HG02981 (cell line): ENCODE results near the gene TRMT1.

Source experiments
- ATAC-seq: cut with Tn5 transposase; IDR thresholded peaks from one replicate; pipeline ENCODE4 v1.9.1; 2021; ENCODE audit warnings: mild to moderate bottlenecking, moderate library complexity; ENCODE audit not compliant: unreplicated experiment

TRMT1 gene

GRCh38 chr19:13127811-13128575, 11.5 kb upstream of the TRMT1 start:
- ATAC-seq: no peak

GRCh38 chr19:13127051-13127450, 10.5 kb upstream of the TRMT1 start:
- ATAC-seq: no peak

- no peak for ATAC-seq
Measured at GRCh38 chr19:13122980-13123957, 6.7 kb upstream of the TRMT1 start.

DNA sequence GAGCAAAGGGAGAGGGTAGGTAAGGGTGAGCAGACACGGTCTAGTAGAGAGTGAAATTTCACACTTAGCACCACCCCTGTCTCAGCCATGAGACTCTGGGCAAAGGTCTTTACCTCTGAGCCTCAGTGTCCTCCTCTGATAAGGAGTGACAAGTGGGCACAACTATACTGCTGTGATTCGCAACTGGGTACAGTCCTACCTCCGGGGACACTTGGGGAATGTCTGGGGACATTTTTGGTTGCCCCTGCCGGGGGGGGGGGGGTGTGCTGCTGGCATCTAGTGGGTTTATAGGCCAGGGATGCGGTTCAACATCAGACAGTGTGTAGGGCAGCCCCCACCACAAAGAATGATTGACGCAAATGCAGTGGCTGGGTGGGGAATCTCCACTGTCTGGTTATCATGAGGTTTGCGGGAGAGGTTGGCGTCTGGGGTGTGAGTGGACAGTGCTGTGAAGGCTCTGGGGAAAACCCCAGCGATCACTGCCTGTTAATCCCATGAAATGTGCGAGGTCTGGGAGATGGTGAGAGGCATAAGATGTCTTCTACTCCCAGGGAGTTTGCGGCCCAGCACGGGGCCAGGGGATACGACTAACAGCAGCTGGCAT, 5.8 kb upstream of the TRMT1 start:
- ATAC-seq: no peak

- ATAC-seq: no peak
Measured at GRCh38 chr19:13121551-13122274, 5.2 kb upstream of the TRMT1 start.

DNA sequence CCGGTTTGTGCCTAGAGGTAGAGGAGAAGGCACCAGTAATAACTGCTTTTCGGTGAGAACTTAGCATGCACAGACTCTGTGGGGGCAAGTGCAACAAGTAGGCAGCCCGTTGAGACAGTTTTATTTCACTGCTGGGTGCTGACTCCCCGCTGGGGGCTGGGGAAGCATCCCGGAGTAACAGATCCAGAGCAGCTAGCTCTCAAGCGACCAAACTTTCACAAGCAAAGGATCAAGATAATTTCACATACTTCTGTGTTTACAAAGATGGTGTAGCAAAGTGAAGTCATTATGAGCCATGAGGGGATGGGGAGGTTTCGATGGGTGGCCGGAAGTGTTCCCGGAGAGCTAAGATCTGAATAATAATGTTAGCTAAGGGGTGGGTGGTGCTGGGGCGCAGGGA, 4.3 kb upstream of the TRMT1 start:
- ATAC-seq: no peak

GRCh38 chr19:13120031-13120430, 3.5 kb upstream of the TRMT1 start:
- ATAC-seq: no peak

- ATAC-seq: no peak
Measured at GRCh38 chr19:13119627-13120026, 3.1 kb upstream of the TRMT1 start.

GRCh38 chr19:13118424-13119193, 2.1 kb upstream of the TRMT1 start:
- no peak for ATAC-seq

GRCh38 chr19:13117772-13118423, 1.4 kb upstream of the TRMT1 start, which contains the start of gene NACC1:
Gene NACC1 (plus strand): TSS chr19:13118264. CDS start chr19:13135208, 16,944 bp downstream.
- peak; percentile 53 for ATAC-seq

GRCh38 chr19:13117176-13117771, 734 bp upstream of the TRMT1 start:
- no peak for ATAC-seq

DNA sequence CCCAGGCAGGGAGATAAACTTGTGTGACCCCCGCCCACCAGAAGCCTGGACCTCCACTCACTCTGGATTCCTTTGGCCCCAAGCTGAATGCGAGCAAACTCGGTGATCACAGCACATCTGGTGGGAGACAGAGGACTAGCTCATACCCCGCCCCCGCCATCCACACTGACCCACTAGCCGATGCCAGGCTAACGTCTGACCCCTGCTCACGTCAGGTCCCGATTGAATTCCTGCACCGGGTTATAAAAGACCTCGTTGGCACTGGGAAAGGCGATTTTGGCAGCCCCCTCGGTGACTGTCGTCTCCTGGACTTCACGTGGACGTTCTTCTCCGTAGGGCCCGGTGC, 631 bp downstream of the TRMT1 start:
- ATAC-seq: no peak

DNA sequence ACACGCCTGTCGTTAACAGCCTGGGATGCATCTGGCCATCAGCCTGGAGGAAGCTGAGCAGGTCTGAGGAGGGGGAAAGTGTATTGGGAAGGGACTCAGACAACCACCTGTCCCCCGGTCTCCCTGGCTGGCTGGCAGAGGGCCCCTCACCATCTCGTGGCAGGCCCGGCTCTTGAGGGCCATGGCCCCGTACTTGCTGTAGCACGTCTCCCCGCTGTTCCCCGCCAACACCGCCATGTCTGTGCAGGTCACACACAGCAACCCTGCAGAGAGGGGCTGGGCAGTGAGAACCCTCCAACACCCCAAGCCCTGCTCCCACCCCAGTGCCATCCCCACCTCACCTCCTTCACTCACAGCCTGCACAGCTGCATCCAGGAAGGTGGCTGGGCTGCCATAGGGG, 4.0 kb downstream of the TRMT1 start:
- no peak for ATAC-seq

DNA sequence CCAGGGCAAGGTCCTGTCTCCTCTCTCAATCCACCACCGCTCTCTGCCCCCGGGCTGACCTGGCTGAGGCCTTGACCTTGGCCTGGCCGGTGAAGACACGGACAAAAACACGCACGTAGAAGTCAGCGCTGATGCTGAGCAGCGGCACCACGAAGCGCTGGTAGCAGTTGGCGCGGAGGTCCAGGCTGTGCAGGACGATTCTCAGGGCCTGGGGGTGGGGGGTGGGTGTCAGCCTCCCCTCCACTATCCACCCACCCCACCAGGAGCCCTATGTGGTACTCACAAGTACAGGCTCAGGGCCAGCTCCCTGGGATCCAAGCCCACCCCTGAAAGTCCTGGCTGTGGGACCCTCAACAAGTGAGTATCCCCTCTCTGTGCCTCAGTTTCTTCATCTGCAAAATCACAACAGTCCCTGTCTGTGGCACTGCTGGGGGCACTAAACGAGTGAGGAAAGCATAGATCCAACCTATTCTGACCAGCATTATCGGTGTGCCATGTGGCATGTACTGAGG, 6.4 kb downstream of the TRMT1 start:
- ATAC-seq: no peak

- ATAC-seq: no peak
Measured at GRCh38 chr19:13109361-13110098, 7.0 kb downstream of the TRMT1 start.

DNA sequence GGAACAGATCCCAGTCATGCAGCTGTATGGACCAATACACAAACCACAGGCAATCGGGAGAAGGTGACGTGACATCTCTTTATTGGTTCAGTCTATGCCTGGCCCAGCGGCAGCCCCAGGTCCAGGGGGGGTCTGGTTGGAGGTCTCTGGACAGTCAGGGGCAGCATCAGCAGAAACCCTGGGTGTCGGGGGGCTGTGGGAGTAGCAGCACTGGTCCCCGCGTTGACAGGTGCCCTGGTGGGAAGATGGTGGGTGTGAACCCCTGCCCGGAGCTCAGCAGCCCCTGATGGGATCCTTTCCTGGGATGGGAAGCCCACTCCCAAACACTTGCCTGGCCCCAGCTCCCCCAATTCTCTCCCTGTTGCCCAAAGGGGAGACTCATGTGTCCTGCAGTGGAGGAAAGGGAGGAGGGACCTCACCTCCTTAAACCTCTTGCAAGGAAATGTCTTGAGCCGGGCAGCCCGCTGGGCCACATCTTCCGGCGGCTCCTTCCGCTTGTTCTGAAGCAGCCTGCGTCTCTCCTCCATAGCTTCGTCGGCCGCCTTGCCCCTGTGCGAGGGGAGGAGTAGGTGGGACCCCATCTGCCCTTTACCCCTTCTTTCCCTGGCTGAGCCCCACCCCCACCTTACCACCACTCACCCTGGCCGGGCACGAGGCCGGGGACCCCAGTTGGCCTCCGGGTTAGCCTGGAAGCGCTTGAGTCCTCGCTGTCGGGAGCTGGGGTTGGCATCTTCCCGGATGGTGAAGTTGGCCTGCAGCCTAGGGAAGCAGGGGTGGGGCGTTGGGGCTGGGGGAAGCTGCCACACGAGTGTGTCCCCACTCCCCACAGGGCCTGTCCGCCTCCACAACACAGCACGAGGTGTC, 11.5 kb downstream of the TRMT1 start:
- ATAC-seq: no peak

GRCh38 chr19:13104360-13104847, 12.1 kb downstream of the TRMT1 start:
- ATAC-seq: no peak
